Keratinocyte (primary cell): Measurements from ENCODE around the gene RHOB. TPM values are rescaled to one million over a fixed set of nuclear protein-coding genes. Genes with fewer than 3 reads are reported as not detected.
"Not testable (repeated sequence)": the region's sequence is repeated elsewhere in the genome, so short reads cannot be mapped to it uniquely, and the experiment has no call there.

Source experiments
- DNase-seq: peaks from one replicate; pipeline ENCODE4 v3.0.0-alpha.2; 2011; ENCODE audit warnings: low read depth, missing footprints, low spot score
- FAIRE-seq: peaks from 2 replicates; lab custom pipeline; 2011; peaks lifted over from hg19 to GRCh38; lab: Jason Lieb, UNC
- H2AFZ ChIP-seq: 2 replicates; pipeline ENCODE4 v1.6.0; 2012; ENCODE audit warnings: low read length, control low read depth, inconsistent platforms; ENCODE audit not compliant: control insufficient read depth
- H3K27ac ChIP-seq: 2 replicates; pipeline ENCODE4 v1.5.1; 2011; ENCODE audit warnings: low read length; ENCODE audit not compliant: control insufficient read depth, insufficient read depth
- H3K27me3 ChIP-seq: 3 replicates; pipeline ENCODE4 v1.6.0; 2011; ENCODE audit warnings: low read length; ENCODE audit not compliant: control insufficient read depth, insufficient read depth; ENCODE audit errors: extremely low read depth
- H3K36me3 ChIP-seq, 2 experiments: 2 replicates in 1 of 2; 3 replicates in 1 of 2; pipeline ENCODE4 v1.5.1; 2011; ENCODE audit warnings: low read length in 2 of 2, mild to moderate bottlenecking in 1 of 2; ENCODE audit not compliant: control insufficient read depth in 2 of 2, insufficient read depth in 2 of 2; ENCODE audit errors: extremely low read depth in 1 of 2
- H3K4me1 ChIP-seq: 3 replicates; pipeline ENCODE4 v1.5.1; 2011; ENCODE audit warnings: low read length; ENCODE audit not compliant: control insufficient read depth, insufficient read depth; ENCODE audit errors: extremely low read depth
- H3K4me2 ChIP-seq: 3 replicates; pipeline ENCODE4 v1.6.0; 2011; ENCODE audit warnings: low read depth, low read length; ENCODE audit not compliant: control insufficient read depth, insufficient read depth; ENCODE audit errors: extremely low read depth
- H3K4me3 ChIP-seq, 3 experiments: fragments of 200-600 bp in 1 of 3; sonication (generic) in 1 of 3; 2 replicates in 2 of 3; 3 replicates in 1 of 3; pipeline ENCODE4 v1.5.1; 2011 to 2016; ENCODE audit warnings: low read length in 3 of 3, mild to moderate bottlenecking in 3 of 3, control low read depth in 2 of 3, inconsistent platforms in 1 of 3, low read depth in 1 of 3, mixed read lengths in 1 of 3, mixed run types in 1 of 3, moderate library complexity in 1 of 3; ENCODE audit not compliant: control insufficient read depth in 2 of 3, insufficient read depth in 2 of 3; ENCODE audit errors: extremely low read depth in 1 of 3
- H3K79me2 ChIP-seq: 2 replicates; pipeline ENCODE4 v1.6.0; 2012; ENCODE audit warnings: low read length; ENCODE audit not compliant: control insufficient read depth, insufficient read depth
- H3K9ac ChIP-seq: 3 replicates; pipeline ENCODE4 v1.6.0; 2011; ENCODE audit warnings: low read length; ENCODE audit not compliant: control insufficient read depth, insufficient read depth; ENCODE audit errors: extremely low read depth
- H3K9me1 ChIP-seq: 3 replicates; pipeline ENCODE4 v1.6.0; 2011; ENCODE audit warnings: low read length; ENCODE audit not compliant: control insufficient read depth, insufficient read depth; ENCODE audit errors: extremely low read depth
- H3K9me3 ChIP-seq: 2 replicates; pipeline ENCODE4 v1.5.1; 2012; ENCODE audit warnings: low read depth, low read length; ENCODE audit not compliant: control insufficient read depth
- H4K20me1 ChIP-seq: 3 replicates; pipeline ENCODE4 v1.6.0; 2011; ENCODE audit warnings: low read length; ENCODE audit not compliant: control insufficient read depth, insufficient read depth; ENCODE audit errors: extremely low read depth
- CTCF ChIP-seq, 3 experiments: IDR thresholded peaks in 1 of 3; conservative IDR thresholded peaks in 1 of 3; optimal IDR thresholded peaks in 1 of 3; 2 replicates in 2 of 3; 3 replicates in 1 of 3; pipeline versions ENCODE3 to v1.5.1; 2011; ENCODE audit warnings: low read length in 3 of 3, mild to moderate bottlenecking in 3 of 3, moderate library complexity in 2 of 3, control low read depth in 1 of 3, inconsistent platforms in 1 of 3; ENCODE audit not compliant: insufficient read depth in 2 of 3; ENCODE audit errors: extremely low read depth in 1 of 3
- EZH2 ChIP-seq: IDR thresholded peaks from one replicate; pipeline ENCODE4 v1.6.1; 2012; ENCODE audit warnings: inconsistent platforms, mild to moderate bottlenecking, low read length, moderate library complexity
- dilution Hi-C: fragments of 300-500 bp; cut with MboI; formaldehyde crosslinking; loops from one replicate; pipeline ENCODE4 v1.7.0; 2020; ENCODE audit warnings: low sequenced_read_pairs; ENCODE audit not compliant: extremely low pct_ligation_motif_present
- polyA plus RNA-seq, 5 experiments: library from polyadenylated mRNA; depleted of rRNA in 3 of 5; stranded (reverse) in 3 of 5; stranded (forward) in 1 of 5; unstranded in 1 of 5; fragments of >200 nt; gene quantifications; 1 replicate in 1 of 5; 2 replicates in 3 of 5; 3 replicates in 1 of 5; pipeline versions ENCODE4 v1.2.1 to v1.2.3, GENCODE V29; 2011 to 2012; ENCODE audit warnings: missing spikeins in 2 of 5, low read depth in 1 of 5, low replicate concordance in 1 of 5

RHOB gene
- polyA plus RNA-seq, 1 donor (not counting 4 experiments of a cell fraction or from before 2014, with no cell fraction given), result 23.6 TPM

GRCh38 chr2:20491739-20492531 is 45.1 kb downstream of the RHOB start:
- Histone ChIP-seq H3K4me2 (no peak overlapping the region), H3K4me3 (no peak overlapping the region), H3K27me3 (no peaks in the 10 kb centered on the region), H3K9ac (no peak overlapping the region), H3K9me1 (no peaks in the 10 kb centered on the region), H3K4me1 (peaks cover 18% of the 10 kb centered on the region), H3K9me3 (no peaks in the 10 kb centered on the region), H2AFZ (no peak overlapping the region), H3K79me2 (no peaks in the 10 kb centered on the region), H3K27ac (no peak overlapping the region), H4K20me1 (no peaks in the 10 kb centered on the region), H3K36me3 (no peaks in the 10 kb centered on the region)
- no peak for DNase-seq
- TF ChIP-seq CTCF (optimal IDR thresholded peaks at IDR 0.05 in 1 of 3, IDR thresholded peaks at IDR 0.05 in 1 of 3, conservative IDR thresholded peaks at IDR 0.05 in 1 of 3; ENCODE audit: extremely low read depth in 1 of 3, insufficient read depth in 2 of 3, low read length in 3 of 3) (no peak), EZH2 (no peak)
- dilution Hi-C loops, result no loop called here
- no peak for FAIRE-seq

- H3K27ac ChIP-seq, DNase-seq, H3K79me2 ChIP-seq, H3K4me2 ChIP-seq, H4K20me1 ChIP-seq, H3K9me3 ChIP-seq, H3K36me3 ChIP-seq, FAIRE-seq, H3K4me3 ChIP-seq, H3K9me1 ChIP-seq, dilution Hi-C loops, H2AFZ ChIP-seq, H3K27me3 ChIP-seq, H3K9ac ChIP-seq: not testable (repeated sequence)
- H3K4me1 ChIP-seq, result peaks cover 14% of the 10 kb centered on the region
Observed at GRCh38 chr2:20493095-20493494, 46.2 kb downstream of the RHOB start.
